Chondrocyte (in vitro differentiated cells): ENCODE results near the gene MME. TPM values are rescaled to one million over a fixed set of nuclear protein-coding genes. Genes with fewer than 3 reads are reported as not detected.

Experiments used
- DNase-seq: peaks from one replicate; pipeline ENCODE4 v3.0.0; 2021; ENCODE audit warnings: mixed read lengths, low spot score
- H3K27ac Mint-ChIP-seq: one replicate; pipeline ENCODE4 v1.8.0; 2021; ENCODE audit warnings: mild to moderate bottlenecking, moderate library complexity, mixed read lengths; ENCODE audit not compliant: unreplicated experiment
- H3K27me3 Mint-ChIP-seq: 2 replicates; pipeline ENCODE4 v1.8.0; 2021; ENCODE audit warnings: low read depth, mixed read lengths
- H3K36me3 Mint-ChIP-seq: 2 replicates; pipeline ENCODE4 v1.8.0; 2021; ENCODE audit warnings: low read depth, mixed read lengths
- H3K4me1 Mint-ChIP-seq: 2 replicates; pipeline ENCODE4 v1.8.0; 2021; ENCODE audit warnings: low read depth, mild to moderate bottlenecking, mixed read lengths
- H3K4me3 Mint-ChIP-seq: one replicate; pipeline ENCODE4 v1.8.0; 2021; ENCODE audit warnings: mild to moderate bottlenecking, moderate library complexity, mixed read lengths; ENCODE audit not compliant: unreplicated experiment
- H3K9me3 Mint-ChIP-seq: 2 replicates; pipeline ENCODE4 v1.8.0; 2021; ENCODE audit warnings: low read depth, mixed read lengths
- total RNA-seq: library from RNA; stranded (reverse); gene quantifications from 3 replicates; pipeline ENCODE4 v1.2.1, GENCODE V29; 2021
- TF ChIP-seq, protein P1 (sequence below): fragments of 200-600 bp; sonication (generic); IDR thresholded peaks from 2 replicates; pipeline ENCODE4 v1.5.0; 2021; ENCODE audit warnings: antibody characterized with exemption, mild to moderate bottlenecking, moderate library complexity

Gene MME
- total RNA-seq, 1 donor from 2014 or later: 2.5 TPM

DNA sequence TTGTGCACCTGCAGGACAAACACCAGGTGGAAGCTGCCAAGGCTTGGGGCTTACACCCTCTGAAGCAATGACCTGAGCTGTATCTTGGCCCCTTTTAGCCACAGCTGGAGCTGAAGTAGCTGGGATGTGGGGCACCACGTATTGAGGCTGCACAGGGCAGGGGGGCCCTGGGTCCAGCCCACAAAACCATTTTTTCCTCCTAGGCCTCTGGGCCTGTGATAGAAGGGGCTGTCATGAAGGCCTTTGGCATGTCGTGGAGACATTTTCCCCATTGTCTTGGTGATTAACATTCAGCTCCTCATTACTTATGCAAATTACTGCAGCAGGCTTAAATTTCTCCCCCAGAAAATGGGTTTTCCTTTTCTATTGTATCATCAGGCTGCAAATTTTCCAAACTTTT is 27.6 kb upstream of the MME start:
- no peaks in the 10 kb centered on the region for H3K27me3 Mint-ChIP-seq
- no peaks in the 10 kb centered on the region for H3K4me1 Mint-ChIP-seq
- H3K4me3 Mint-ChIP-seq: no peak overlapping the region
- TF ChIP-seq, protein P1, sequence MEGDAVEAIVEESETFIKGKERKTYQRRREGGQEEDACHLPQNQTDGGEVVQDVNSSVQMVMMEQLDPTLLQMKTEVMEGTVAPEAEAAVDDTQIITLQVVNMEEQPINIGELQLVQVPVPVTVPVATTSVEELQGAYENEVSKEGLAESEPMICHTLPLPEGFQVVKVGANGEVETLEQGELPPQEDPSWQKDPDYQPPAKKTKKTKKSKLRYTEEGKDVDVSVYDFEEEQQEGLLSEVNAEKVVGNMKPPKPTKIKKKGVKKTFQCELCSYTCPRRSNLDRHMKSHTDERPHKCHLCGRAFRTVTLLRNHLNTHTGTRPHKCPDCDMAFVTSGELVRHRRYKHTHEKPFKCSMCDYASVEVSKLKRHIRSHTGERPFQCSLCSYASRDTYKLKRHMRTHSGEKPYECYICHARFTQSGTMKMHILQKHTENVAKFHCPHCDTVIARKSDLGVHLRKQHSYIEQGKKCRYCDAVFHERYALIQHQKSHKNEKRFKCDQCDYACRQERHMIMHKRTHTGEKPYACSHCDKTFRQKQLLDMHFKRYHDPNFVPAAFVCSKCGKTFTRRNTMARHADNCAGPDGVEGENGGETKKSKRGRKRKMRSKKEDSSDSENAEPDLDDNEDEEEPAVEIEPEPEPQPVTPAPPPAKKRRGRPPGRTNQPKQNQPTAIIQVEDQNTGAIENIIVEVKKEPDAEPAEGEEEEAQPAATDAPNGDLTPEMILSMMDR: no peak
- no peaks in the 10 kb centered on the region for H3K36me3 Mint-ChIP-seq
- no peak for DNase-seq
- H3K9me3 Mint-ChIP-seq: peaks cover 14% of the 10 kb centered on the region
- no peak overlapping the region for H3K27ac Mint-ChIP-seq

DNA sequence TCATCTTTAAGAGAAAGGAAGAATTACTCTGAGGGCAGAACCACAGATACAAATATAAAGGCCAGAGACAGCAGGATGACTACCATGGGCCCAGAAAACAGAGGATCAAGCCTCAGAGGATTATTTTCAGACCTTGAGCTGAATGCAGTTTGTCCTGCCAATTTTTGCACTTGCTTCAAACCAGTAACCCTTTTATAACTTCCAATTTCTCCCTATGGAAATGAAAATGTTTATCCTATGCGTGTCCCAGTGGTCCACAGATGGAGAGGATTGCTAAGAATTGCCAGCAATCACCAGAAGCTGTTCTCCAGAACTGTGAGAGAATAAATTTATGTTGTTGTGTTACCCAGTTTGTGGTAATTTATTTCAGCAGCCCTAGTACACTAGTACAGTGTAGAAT is 26.4 kb upstream of the MME start:
- H3K27me3 Mint-ChIP-seq: no peaks in the 10 kb centered on the region
- H3K4me3 Mint-ChIP-seq: no peak overlapping the region
- H3K36me3 Mint-ChIP-seq: no peaks in the 10 kb centered on the region
- H3K4me1 Mint-ChIP-seq: no peaks in the 10 kb centered on the region
- H3K9me3 Mint-ChIP-seq: peaks cover 14% of the 10 kb centered on the region
- H3K27ac Mint-ChIP-seq: no peak overlapping the region
- TF ChIP-seq, protein P1: no peak
- DNase-seq: no peak

DNA sequence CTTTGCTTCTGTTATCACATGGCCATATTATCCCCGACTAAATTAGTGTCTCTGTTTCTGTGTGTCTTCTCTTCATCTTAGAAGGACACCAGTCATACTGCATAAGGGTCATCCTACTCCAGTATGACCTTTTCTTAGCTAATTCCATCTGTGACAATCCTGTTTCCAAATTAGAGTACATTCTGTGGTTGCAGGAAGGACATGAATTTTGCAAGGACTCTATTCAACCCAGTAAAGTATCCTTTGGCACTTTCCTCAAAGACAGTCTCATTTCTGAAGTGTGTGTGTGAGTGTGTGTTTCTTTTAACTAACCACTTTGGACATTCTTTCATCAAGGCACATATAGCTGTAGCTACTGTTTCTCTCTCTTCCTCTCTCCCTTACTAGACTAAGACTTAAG is 15.2 kb upstream of the MME start:
- Mint-ChIP-seq H3K9me3 (no peaks in the 10 kb centered on the region), H3K4me3 (no peak overlapping the region), H3K27ac (no peak overlapping the region), H3K4me1 (peaks cover 18% of the 10 kb centered on the region), H3K36me3 (no peaks in the 10 kb centered on the region), H3K27me3 (no peaks in the 10 kb centered on the region)
- DNase-seq: no peak
- TF ChIP-seq, protein P1: no peak

DNA sequence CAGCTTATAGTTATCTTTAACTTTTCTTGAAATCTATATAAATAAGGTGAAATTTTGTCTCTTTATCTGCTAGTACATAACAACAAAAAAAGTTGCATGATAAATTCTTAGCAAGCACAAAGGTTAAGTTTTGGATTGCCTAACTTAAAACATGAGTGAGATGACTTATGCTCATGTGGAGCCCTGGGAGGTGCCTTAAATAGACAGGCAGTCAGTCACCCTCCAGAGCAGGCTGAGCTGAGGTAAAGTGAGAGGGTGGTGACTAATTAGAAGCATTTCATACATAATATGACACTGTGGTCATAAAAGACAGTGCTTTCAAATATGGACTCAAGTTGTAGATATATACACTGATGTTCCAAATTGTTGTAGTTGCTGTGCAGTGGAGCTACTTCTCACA is 14.6 kb upstream of the MME start:
- no peak for DNase-seq
- Mint-ChIP-seq H3K9me3 (no peaks in the 10 kb centered on the region), H3K4me1 (peaks cover 24% of the 10 kb centered on the region), H3K36me3 (no peaks in the 10 kb centered on the region), H3K4me3 (no peak overlapping the region), H3K27me3 (no peaks in the 10 kb centered on the region), H3K27ac (no peak overlapping the region)
- TF ChIP-seq, protein P1: no peak

DNA sequence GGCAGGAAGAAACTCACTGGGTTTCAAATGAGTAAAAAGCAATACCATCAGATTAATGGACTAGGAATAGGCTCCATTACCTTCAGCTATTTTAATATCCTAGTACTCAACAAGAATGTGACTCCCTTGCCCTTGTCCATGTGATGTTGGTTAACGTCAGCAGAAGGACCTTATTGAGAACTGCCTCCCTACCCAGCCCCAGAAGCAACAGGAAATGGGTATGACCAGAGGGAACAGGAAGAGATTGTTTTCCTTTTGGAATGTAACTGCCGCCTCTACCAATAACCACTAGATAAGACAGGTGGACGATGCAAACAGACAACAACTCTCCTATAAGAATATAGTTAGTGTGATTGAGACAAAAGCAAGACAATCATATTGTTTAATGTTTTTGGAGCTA is 10.4 kb upstream of the MME start:
- Mint-ChIP-seq H3K27ac (peak overlapping the region; percentile 29), H3K4me1 (peaks cover 36% of the 10 kb centered on the region), H3K36me3 (no peaks in the 10 kb centered on the region), H3K27me3 (no peaks in the 10 kb centered on the region), H3K9me3 (no peaks in the 10 kb centered on the region), H3K4me3 (no peak overlapping the region)
- DNase-seq: no peak
- TF ChIP-seq, protein P1: no peak
